Sigmoid colon (tissue), 7 donors: ENCODE results near the gene MRPL41. TPM values are rescaled to one million over a fixed set of nuclear protein-coding genes. Genes with fewer than 3 reads are reported as not detected.

Experiments used
- DNase-seq: peaks from one replicate; pipeline ENCODE4 v3.0.0-alpha.2; 2019
- H3K27ac ChIP-seq, 4 donors: fragments of 200-600 bp; sonication (generic); one replicate each; pipeline ENCODE4 v1.5.1; 2016 to 2019; ENCODE audit warnings: mild to moderate bottlenecking in 1 of 4
- H3K27me3 ChIP-seq, 3 donors: fragments of 200-600 bp; sonication (generic); one replicate each; pipeline ENCODE4 v1.5.1; 2019; ENCODE audit warnings: mild to moderate bottlenecking in 1 of 3
- H3K36me3 ChIP-seq, 4 donors: fragments of 200-600 bp; sonication (generic); one replicate each; pipeline ENCODE4 v1.5.1; 2016 to 2019
- H3K4me1 ChIP-seq, 4 donors: fragments of 200-600 bp; sonication (generic); one replicate each; pipeline ENCODE4 v1.5.1; 2017 to 2019
- H3K4me3 ChIP-seq, 4 donors: fragments of 200-600 bp; sonication (generic); one replicate each; pipeline ENCODE4 v1.5.1; 2017 to 2019; ENCODE audit warnings: mild to moderate bottlenecking in 2 of 4, moderate library complexity in 1 of 4
- H3K9me3 ChIP-seq, 4 donors: fragments of 200-600 bp in 3 of 4; sonication (generic) in 3 of 4; one replicate each; pipeline versions ENCODE4 v1.5.1 to v1.6.1; 2013 to 2019
- EP300 ChIP-seq, 4 donors: sonication (generic); formaldehyde crosslinking; IDR thresholded peaks; one replicate each; pipeline ENCODE4 v1.6.1; 2017; ENCODE audit warnings: antibody characterized with exemption in 4 of 4
- POLR2A ChIP-seq, 2 donors: fragments of 450-650 bp; IDR thresholded peaks; one replicate each; pipeline ENCODE4 v1.6.1; 2016; ENCODE audit warnings: antibody characterized with exemption in 2 of 2, mild to moderate bottlenecking in 2 of 2, moderate library complexity in 2 of 2
- POLR2AphosphoS5 ChIP-seq, 4 donors: sonication (generic); formaldehyde crosslinking; IDR thresholded peaks; one replicate each; pipeline ENCODE4 v1.6.1; 2017; ENCODE audit warnings: antibody characterized with exemption in 4 of 4
- WGBS, 2 donors: extraction: QIAGEN DNeasy Blood & Tissue Kit; methylation state at CpG; one replicate each; pipeline ENCODE4 v1.1.7; 2013; 5-methylcytosine and 5-hydroxymethylcytosine counted together
- intact Hi-C: fragments of 100-400 bp; cut with DNase I; formaldehyde crosslinking; loops from one replicate; pipeline ENCODE4 v1.15.1; 2023
- polyA plus RNA-seq, 3 donors: library from polyadenylated mRNA; stranded (reverse); fragments of 200-250 nt; gene quantifications; one replicate each; pipeline ENCODE4 v1.2.3, GENCODE V29; 2013
- total RNA-seq, 4 donors: library from RNA; depleted of rRNA; stranded (reverse); fragments of >200 nt; gene quantifications; one replicate each; pipeline ENCODE4 v1.1.0, GENCODE V29; 2016
- TF ChIP-seq, protein P1 (sequence below), 4 experiments: fragments of 450-650 bp in 3 of 4; fragments of 200-600 bp in 1 of 4; IDR thresholded peaks; one replicate each; pipeline ENCODE4 v1.5.1; 2016 to 2019; ENCODE audit warnings: antibody characterized with exemption in 4 of 4, mild to moderate bottlenecking in 3 of 4, moderate library complexity in 2 of 4
- donor health status: healthy with polysubstance abuse.
- donor health status: Bipolar disorder and iron deficiency.
- donor health status: healthy.

The MRPL41 gene
- total and polyA plus RNA-seq, 7 donors: 38.5 to 162 (median 73.1) TPM

DNA sequence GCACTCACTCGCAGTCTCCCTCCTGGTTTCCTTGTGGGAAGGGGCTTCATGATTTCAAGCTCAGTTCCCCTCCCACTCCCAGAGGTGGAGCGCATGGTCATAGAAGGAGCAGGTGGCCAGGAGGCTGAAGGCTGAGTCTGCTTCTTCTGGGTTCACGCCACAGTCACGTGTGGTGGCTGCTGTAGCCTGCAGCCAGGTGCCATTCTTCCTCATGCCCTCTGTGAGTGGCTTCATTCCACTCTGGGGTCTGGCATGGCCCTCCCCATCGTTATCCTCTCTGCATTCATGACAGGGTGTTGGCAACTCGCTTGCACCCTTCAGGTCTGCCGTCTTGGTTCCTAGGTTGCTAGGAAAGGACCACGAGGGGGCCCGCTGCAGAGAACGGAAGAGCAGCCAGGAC, 3.5 kb downstream of the MRPL41 start:
- H3K36me3 ChIP-seq: peaks cover 8 to 60% (median 12%) of the 10 kb centered on the region in 4 donors

DNA sequence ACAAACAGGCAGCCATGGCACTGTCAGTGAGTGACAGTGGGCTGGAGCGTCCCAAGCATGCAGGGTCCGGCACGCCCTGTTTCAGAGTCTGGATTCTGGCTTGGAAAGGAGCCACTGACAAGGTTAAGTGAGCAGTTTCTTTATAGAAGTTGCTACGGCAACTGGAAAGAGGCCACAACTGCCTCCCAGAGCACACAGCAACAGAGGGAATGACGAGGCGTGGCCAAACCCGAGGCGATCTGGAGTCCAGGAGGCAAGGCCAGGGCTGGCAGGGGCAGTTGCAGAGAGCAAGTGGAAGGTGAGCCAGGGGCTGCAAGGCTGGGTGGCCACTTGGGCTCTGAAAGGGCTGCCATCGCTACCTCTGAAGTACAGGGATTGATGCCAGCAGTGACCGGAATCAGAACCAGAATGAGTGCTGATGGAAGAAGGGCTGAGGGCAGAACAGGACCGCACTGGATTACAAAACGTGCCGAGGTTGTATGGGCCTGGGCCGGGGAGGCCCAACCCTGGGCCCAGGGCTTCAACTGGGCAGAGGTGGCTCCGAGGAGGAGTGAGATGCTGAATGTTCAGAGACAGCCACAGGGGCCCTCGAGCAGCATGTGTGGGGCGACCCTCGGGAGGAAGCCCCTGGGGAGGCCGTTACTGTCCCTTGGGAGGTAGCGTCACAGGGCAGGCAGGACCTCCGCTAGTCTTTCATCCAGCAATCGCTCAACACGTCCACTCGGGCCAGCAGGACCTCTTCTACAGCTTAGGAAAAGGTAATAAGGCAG, 4.6 kb downstream of the MRPL41 start:
- DNase-seq: no peak
- Histone ChIP-seq H3K9me3 (no peaks in the 10 kb centered on the region), H3K27me3 (no peaks in the 10 kb centered on the region), H3K4me1 (peaks cover 0 to 27% (median 24%) of the 10 kb centered on the region in 4 donors), H3K4me3 (no peak overlapping the region), H3K27ac (peak overlapping the region; percentile 18 to 40 (median 40)), H3K36me3 (peaks cover 8 to 61% (median 13%) of the 10 kb centered on the region in 4 donors)
- 64 to 85% methylated on average over 24 of the region's 24 CpGs for WGBS, 2 donors
- TF ChIP-seq, protein P1, sequence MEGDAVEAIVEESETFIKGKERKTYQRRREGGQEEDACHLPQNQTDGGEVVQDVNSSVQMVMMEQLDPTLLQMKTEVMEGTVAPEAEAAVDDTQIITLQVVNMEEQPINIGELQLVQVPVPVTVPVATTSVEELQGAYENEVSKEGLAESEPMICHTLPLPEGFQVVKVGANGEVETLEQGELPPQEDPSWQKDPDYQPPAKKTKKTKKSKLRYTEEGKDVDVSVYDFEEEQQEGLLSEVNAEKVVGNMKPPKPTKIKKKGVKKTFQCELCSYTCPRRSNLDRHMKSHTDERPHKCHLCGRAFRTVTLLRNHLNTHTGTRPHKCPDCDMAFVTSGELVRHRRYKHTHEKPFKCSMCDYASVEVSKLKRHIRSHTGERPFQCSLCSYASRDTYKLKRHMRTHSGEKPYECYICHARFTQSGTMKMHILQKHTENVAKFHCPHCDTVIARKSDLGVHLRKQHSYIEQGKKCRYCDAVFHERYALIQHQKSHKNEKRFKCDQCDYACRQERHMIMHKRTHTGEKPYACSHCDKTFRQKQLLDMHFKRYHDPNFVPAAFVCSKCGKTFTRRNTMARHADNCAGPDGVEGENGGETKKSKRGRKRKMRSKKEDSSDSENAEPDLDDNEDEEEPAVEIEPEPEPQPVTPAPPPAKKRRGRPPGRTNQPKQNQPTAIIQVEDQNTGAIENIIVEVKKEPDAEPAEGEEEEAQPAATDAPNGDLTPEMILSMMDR (IDR thresholded peaks at IDR 0.05): no peak
- TF ChIP-seq POLR2AphosphoS5 (IDR thresholded peaks at IDR 0.05) (no peak), POLR2A (IDR thresholded peaks at IDR 0.05) (no peak), EP300 (IDR thresholded peaks at IDR 0.05) (no peak)
- intact Hi-C loops: no loop called here

More for the DNA sequence above, 3.5 kb downstream of the MRPL41 start:
- Histone ChIP-seq H3K4me3 (no peak overlapping the region), H3K9me3 (no peaks in the 10 kb centered on the region), H3K4me1 (peaks cover 0 to 35% (median 26%) of the 10 kb centered on the region in 4 donors), H3K27ac (no peak overlapping the region), H3K27me3 (no peaks in the 10 kb centered on the region)
- TF ChIP-seq POLR2A (IDR thresholded peaks at IDR 0.05) (no peak), EP300 (IDR thresholded peaks at IDR 0.05) (no peak), POLR2AphosphoS5 (IDR thresholded peaks at IDR 0.05) (no peak)
- TF ChIP-seq, protein P1 (IDR thresholded peaks at IDR 0.05): no peak
- no peak for DNase-seq
- 92 to 93% methylated on average over 10 of the region's 10 CpGs for WGBS, 2 donors
- intact Hi-C loops: no loop called here

DNA sequence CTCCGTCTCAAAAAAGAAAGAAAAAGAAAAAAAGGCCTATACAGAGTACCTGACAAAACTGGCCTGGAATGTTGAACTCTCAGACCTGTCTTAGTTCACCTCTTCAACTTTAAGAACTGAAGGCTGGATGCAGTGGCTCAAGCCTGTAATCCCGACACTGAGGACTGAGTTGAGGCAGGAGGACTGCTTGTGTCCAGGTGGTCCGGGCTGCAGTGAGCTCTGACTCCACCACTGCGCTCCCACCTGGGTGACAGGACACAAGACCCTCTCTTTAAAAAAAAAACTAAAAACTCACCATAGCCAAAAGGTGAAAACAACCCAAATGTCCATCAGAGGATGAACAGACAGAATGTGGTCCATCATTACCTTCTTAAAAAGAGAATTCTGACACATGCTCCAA, 6.4 kb downstream of the MRPL41 start:
- no peak for DNase-seq
- 96 to 97% methylated on average over 4 of the region's 4 CpGs for WGBS, 2 donors
- intact Hi-C loops: no loop called here
- H3K4me1 ChIP-seq: peaks cover 0 to 15% (median 12%) of the 10 kb centered on the region in 4 donors
- H3K4me3 ChIP-seq: no peak overlapping the region
- H3K9me3 ChIP-seq: no peaks in the 10 kb centered on the region
- H3K27ac ChIP-seq: no peak overlapping the region
- H3K27me3 ChIP-seq: no peaks in the 10 kb centered on the region
- TF ChIP-seq, protein P1 (IDR thresholded peaks at IDR 0.05): no peak
- TF ChIP-seq POLR2A (IDR thresholded peaks at IDR 0.05): no peak
- no peak for TF ChIP-seq POLR2AphosphoS5 (IDR thresholded peaks at IDR 0.05)
- TF ChIP-seq EP300 (IDR thresholded peaks at IDR 0.05): no peak
- peaks cover 8 to 70% (median 13%) of the 10 kb centered on the region in 4 donors for H3K36me3 ChIP-seq

DNA sequence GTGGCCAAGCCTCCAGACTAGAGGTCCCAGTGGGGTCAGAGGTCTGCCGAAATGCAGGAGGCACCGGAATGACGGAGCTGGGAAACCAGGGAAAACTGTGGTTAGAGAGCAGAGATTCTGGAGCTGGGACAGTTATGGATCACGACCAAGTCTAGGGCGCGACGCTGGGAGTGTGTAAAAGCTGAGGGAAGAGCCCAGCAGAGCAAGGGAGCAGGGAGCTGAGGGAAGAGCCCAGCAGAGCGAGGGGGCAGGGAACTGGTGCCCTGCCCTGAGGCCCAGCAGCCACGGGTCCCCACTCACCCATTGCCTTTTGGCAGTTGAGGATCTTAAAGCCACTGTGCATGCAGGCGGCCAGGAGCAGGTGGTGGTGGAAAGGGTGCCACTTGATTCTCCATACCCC, 12.5 kb downstream of the MRPL41 start:
- Histone ChIP-seq H3K4me3 (no peak overlapping the region), H3K27me3 (no peaks in the 10 kb centered on the region), H3K9me3 (no peaks in the 10 kb centered on the region), H3K4me1 (no peaks in the 10 kb centered on the region), H3K36me3 (peaks cover 0 to 41% (median 13%) of the 10 kb centered on the region in 4 donors), H3K27ac (no peak overlapping the region)
- TF ChIP-seq POLR2A (IDR thresholded peaks at IDR 0.05) (no peak), EP300 (IDR thresholded peaks at IDR 0.05) (no peak), POLR2AphosphoS5 (IDR thresholded peaks at IDR 0.05) (no peak)
- TF ChIP-seq, protein P1 (IDR thresholded peaks at IDR 0.05): no peak
- intact Hi-C loops: no loop called here
- WGBS, 2 donors: 93 to 94% methylated on average over 10 of the region's 10 CpGs
- no peak for DNase-seq
